Cardiac fibroblast (primary cell): ENCODE data around the gene SETD2.
"Not testable (repeated sequence)": the region's sequence is repeated elsewhere in the genome, so short reads cannot be mapped to it uniquely, and the experiment has no call there.

Experiments used
- DNase-seq, 2 donors: peaks; one replicate each; pipeline versions ENCODE4 v3.0.0 to v3.0.0-alpha.2; 2010; ENCODE audit warnings: low read depth in 2 of 2
- H3K4me3 ChIP-seq, 2 donors: replicated peaks in 1 of 2; 1 replicate in 1 of 2; 2 replicates in 1 of 2; pipeline ENCODE4 v1.5.1; 2011; ENCODE audit warnings: low read depth in 2 of 2, low read length in 2 of 2, mild to moderate bottlenecking in 2 of 2, moderate library complexity in 1 of 2
- TF ChIP-seq, protein P1 (sequence below): IDR thresholded peaks from one replicate; pipeline ENCODE4 v1.5.1; 2011; ENCODE audit warnings: low read depth, mild to moderate bottlenecking, low read length, inconsistent platforms

SETD2 gene

DNA sequence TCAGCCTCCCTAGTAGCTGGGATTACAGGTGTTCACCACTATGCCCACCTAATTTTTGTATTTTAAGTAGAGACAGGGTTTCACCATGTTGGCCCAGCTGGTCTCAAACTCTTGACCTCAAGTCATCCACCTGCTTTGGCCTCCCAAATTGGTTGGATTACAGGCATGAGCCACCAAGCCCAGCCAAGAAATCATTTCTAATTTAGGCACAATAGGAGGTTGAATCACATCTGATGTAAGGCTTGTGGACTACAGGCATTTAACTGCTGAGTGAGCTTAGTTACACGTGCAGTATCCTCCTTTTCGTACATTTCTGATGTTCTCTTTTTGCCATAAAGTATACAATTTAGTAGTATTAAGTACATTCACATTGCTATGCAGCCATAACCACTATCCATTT is 31.1 kb upstream of the SETD2 start:
- TF ChIP-seq, protein P1, sequence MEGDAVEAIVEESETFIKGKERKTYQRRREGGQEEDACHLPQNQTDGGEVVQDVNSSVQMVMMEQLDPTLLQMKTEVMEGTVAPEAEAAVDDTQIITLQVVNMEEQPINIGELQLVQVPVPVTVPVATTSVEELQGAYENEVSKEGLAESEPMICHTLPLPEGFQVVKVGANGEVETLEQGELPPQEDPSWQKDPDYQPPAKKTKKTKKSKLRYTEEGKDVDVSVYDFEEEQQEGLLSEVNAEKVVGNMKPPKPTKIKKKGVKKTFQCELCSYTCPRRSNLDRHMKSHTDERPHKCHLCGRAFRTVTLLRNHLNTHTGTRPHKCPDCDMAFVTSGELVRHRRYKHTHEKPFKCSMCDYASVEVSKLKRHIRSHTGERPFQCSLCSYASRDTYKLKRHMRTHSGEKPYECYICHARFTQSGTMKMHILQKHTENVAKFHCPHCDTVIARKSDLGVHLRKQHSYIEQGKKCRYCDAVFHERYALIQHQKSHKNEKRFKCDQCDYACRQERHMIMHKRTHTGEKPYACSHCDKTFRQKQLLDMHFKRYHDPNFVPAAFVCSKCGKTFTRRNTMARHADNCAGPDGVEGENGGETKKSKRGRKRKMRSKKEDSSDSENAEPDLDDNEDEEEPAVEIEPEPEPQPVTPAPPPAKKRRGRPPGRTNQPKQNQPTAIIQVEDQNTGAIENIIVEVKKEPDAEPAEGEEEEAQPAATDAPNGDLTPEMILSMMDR: no peak
- no peak overlapping the region for H3K4me3 ChIP-seq
- no peak for DNase-seq

DNA sequence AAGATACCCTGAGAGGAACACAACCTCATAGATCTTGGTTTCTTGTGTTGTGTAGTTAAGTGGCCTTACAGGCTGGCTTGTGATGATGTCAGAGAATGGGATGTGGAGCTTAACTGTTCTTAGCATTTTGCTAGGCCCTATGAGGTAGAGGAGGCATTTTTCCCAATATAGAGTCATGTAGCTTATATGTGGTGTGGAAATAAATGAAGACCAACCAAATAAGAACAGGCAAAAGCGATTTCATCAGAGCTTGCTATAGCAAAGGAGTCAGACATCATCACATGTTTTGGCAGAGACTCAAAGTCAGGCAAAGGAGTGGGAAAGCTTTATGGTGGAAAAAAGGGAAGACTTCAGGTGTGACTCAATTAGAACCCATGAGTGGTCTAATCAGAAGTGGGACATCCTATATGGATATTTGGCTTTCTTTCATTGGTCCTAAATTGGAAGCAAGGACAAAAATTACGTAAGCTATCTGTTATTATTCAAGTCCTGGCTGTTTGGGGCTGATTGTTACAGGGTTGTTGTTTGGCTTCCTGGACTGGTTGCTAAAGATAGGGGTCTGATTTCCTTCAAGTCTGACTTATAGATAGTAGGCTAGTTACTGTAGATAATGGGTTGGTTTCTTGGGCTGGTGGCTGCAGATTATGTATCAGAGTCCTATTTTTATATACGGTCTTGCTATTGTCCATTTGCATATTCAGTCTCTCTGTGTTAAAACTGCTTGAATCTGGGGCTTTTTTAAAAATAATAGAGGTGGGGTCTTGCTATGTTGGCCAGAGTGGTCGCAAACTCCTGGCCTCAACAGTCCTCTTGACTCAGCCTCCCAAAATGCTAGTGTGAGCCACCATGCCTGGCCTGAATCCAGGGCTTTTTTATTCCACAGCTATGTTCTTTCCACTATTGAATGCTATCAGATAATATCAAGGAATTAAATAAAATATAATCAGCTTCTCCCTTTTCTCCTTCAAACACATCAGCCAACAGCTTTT is 30.3 kb upstream of the SETD2 start:
- DNase-seq: peak; percentile 45 to 59
- TF ChIP-seq, protein P1: no peak
- H3K4me3 ChIP-seq: no peak overlapping the region

DNA sequence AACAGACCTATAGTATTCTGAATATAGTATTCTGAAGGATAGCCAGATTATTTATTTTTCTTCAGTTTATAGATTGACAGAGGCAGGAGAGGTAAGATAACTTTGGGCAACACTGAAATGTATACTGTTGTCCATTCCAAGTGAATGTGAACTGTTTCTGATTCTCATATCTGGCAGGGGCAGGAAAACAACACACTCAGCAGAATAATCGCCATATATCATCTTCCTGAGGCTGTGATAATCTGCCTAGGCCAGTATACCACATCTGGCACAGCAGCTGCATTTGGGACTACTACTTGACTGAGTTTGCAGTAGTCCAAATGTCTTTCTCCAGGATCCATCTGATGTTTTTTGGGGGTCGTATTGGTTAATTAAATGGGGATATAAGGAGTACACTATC is 22.4 kb upstream of the SETD2 start:
- no peak for DNase-seq
- no peak overlapping the region for H3K4me3 ChIP-seq

DNA sequence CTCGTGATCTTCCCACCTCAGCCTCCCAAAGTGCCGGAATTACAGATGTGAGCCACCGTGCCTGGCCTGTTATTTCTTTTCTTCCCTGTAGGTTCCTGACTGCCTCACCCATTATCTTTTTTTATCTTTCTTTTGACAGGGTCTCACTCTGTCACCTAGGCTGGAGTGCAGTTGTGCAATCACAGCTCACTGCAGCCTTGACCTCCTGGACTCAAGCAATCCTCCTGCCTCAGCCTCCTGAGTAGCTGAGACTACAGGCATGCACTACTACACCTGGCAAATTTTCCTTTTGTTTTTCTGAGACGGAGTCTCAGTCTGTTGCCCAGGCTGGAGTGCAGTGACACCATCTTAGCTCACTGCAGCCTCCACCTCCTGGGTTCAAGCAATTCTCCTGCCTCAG is 17.8 kb upstream of the SETD2 start:
- DNase-seq, H3K4me3 ChIP-seq: not testable (repeated sequence)

More for the DNA sequence above, 22.4 kb upstream of the SETD2 start:
- TF ChIP-seq, protein P1: no peak

DNA sequence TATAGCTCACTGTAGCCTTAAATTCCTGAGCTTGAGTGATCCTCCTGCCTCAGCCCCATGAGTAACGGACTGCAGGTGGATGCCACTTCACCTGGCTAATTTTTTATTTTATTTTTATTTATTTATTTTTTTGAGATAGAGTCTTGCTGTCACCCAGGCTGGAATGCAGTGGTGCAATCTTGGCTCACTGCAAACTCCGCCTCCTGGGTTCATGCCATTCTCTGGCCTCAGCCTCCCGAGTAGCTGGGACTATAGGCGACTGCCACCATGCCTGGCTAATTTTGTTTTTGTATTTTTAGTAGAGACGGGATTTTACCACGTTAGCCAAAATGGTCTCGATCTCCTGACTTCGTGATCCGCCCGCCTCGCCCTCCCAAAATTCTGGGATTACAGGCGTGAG is 16.1 kb upstream of the SETD2 start:
- not testable (repeated sequence) for DNase-seq, H3K4me3 ChIP-seq

DNA sequence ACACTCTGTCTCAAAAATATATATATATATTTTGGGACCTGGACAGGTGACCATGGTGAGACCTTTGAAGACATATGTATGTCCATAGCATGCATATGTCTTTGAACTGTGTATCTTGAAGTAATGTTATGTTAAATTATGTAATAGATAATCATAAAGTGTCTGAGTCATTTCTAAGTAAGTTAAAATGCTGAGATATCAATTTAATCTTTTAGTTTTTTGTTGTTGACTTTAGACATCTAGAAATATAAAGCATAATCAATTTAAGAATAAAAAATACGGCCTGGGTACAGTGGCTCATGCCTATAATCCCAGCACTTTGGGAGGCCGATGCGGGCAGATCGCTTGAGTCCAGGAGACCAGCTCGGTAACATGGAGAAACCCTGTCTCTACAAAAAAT is 12.7 kb upstream of the SETD2 start:
- DNase-seq: no peak
- H3K4me3 ChIP-seq: no peak overlapping the region
- TF ChIP-seq, protein P1: no peak

DNA sequence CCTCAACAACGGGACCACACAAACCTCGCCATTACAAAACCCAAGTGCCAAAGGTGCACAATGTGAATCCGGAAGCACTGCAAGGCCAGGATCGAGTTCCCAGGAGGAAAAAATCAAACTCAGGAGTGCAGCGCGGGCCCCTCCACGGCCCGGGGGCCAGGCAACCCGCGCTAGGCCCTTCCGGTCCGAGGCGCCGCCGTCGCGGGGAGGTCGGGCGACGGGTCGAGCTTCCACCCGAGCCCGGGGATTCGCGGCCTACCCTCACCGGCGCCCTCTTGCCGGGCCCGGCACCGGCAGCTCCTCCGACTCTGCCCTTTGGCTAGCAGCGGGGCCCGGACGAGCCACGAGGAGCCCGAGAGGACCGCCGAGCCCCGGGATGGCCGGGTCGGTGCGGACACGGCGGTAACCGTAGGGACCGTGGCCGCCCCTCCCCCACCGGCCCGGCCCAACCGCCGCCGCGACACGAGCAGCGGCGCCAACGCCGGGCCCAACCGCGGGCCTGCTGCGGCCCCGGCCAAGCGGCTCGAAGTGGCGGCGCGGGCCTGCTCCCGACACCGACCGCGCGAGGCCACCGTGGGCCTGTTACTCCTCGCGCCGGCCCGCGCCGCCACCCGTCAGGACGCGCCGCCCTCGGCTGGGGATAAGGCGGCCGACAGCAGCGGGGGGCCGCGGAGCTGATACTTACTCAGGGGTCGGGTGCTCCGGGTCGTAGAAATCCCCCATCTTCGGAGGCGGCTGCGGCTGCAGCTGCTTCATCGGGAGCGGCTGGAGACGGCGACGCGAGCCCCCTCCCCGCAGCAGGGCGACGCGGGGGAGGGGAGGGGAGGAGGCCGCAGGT is 525 bp downstream of the SETD2 start:
- peak overlapping the region; percentile 84 to 90 for H3K4me3 ChIP-seq
- TF ChIP-seq, protein P1: no peak
- peak; percentile 37 to 38 for DNase-seq
